SKM-1 treated with dmso at 0.1 percent for 144 hours (cell line): ENCODE measurements around the gene SLC8A3.
"Not testable (repeated sequence)": the region's sequence is repeated elsewhere in the genome, so short reads cannot be mapped to it uniquely, and the experiment has no call there.

Experiments
- DNase-seq: peaks from one replicate; lab custom pipeline; 2025; ENCODE audit not compliant: unreplicated experiment; lab: John Stamatoyannopoulos, UW

SLC8A3 gene

GRCh38 chr14:70188659-70189455, at the start of gene SLC8A3:
TSS of gene SLC8A3 (minus strand) at chr14:70188951. CDS start at chr14:70168422, 20,529 bp downstream.
- DNase-seq, result no peak

- DNase-seq, result no peak
Measured at GRCh38 chr14:70237710-70238109, 49.0 kb upstream of the SLC8A3 start.

- no peak for DNase-seq
Measured at GRCh38 chr14:70234066-70234950, 45.6 kb upstream of the SLC8A3 start.

DNA sequence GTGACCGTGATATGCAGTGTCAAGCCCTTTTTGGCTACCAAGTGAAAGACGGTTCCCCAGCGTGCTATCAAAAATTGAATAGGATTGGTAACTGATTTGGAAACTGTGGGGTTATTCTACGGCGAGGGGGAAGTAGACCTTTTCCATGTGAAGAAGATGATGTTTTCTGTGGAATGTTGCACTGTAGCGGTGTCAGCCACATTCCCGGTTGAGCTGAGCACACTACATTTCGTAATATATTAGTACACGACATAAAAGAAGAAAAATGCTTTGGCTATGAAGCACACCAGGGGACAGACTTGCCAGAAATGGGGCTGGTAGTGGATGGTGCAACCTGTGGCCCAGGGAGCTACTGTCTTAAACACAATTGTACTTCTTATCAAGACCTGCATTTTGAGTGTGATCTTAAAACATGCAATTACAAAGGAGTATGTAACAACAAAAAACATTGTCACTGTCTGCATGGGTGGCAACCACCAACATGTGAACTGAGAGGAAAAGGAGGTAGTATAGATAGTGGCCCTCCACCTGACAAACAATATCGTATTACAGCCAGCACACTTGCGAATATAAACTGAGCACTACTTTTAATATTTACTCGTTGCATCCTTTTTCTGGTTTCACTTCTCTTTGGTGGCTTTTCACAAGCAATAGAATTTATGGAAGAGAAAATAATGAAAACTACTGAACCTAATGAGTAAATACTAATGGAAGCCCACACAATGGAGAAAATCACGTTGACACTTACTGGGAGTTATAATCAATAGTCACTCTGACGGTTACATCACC, 43.2 kb upstream of the SLC8A3 start:
- not testable (repeated sequence) for DNase-seq

DNA sequence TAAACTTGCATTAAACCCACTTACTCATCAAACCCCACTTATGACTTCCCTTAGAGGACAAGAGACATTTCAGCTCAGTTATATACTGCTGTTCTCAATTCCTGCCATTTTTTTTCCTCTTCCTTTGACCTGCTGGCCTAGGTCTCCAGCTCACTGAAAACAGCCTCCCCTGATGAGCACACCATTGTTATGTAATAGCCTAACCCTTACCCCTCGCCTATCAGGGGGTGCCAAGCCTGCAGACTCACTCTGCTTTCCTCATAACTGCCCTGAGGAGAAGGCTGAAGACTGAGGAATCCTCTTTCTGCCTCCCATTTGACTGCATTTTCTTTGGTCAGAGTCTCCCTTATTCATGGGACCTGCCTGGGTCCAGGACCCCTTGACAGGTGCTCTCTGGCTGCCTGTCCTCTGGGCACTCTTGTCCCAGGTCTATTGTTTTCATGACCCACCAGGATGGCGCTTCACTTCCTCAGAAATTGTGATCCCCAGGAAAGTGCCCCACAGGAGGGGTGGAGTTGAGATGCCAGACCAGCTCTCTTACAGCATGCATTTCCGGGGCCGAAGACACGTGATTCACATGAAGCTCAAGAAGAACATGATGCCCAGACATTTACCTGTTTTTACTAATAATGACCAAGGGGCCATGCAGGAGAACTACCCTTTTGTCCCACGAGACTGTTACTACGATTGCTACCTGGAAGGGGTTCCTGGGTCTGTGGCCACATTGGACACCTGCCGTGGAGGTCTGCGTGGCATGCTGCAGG, 41.3 kb upstream of the SLC8A3 start:
- not testable (repeated sequence) for DNase-seq

DNA sequence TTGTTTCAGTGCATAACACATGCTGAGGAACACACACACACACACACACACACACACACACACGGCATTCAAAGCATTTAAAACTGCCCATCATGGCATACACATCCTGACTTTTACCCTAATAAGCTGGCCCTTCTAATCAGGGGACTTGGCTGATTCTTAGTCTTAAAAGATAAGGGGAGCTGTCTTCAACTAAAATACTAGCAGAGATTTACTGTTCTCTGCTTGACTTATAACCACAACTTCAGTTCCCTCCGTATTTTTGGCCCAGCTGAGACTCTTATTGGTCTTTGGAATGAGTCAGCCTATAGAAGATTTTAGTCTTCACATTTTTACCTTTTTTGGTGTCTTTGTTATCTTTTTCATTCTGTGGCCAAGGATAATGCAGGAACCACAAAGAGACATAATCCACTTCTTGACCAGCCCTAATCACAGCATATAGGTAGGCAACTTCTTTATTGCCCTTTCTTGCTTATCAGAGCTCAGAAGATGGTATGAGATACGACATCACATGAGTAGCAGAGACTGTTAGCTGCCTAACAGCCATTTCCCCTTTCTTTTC, 25.1 kb upstream of the SLC8A3 start:
- DNase-seq, result no peak

DNA sequence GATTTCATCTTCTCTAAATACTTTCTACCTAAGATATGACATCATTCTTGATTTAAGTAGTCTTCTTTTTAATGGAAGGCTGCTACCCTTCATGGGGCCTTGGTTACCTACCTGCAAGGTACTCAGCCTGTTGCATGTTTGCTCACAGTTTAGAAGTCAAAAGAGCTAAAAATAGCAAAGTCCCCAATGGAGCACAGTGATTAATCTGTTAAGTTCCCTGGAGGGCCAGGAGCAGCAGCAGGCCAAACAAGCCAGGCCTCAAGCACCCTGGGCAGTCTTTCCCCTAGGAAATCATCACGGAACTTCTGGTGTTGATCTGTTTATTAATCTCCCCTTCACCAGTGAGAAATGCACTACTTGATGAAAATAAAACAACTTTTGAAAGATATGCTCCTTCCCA, 24.0 kb upstream of the SLC8A3 start:
- no peak for DNase-seq

DNA sequence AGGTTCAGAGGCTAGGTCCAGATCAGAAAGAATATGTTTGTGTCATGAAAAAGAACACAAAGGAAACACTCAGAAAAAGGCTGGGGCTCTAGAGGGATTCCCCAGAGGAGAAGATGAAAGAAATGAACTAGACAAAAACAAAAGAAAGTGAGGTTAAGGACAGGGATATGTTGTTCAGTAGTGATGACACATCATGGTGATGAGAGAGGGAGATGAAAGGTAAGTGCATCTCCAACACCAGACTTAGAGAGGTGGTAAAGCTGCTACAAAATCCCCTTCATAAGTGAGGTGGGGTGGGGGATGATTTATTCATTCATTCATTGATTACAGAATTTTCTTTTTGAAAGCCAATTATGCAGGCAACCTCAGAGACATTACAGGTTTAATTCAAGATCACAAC, 19.6 kb upstream of the SLC8A3 start:
- DNase-seq, result no peak

DNA sequence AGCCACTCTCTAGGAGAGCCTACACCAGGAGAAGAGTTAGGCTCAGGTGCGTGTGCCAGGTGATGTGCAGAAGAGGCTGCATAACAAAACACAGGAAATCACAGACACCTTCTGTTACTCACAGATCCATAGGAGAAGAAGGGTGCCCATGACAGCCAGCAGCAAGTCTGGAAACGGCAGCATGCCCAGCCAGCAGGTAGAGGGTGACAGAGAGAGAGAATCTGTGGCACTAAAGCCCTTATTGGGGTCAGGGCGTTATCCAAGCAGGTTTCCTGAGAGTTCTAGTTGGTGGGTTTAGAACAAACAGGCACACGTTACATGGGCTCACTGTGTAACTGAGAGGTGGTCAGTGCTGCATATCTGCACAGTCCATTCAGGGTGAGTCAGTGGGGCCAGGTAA, 14.9 kb upstream of the SLC8A3 start:
- DNase-seq, result no peak

DNA sequence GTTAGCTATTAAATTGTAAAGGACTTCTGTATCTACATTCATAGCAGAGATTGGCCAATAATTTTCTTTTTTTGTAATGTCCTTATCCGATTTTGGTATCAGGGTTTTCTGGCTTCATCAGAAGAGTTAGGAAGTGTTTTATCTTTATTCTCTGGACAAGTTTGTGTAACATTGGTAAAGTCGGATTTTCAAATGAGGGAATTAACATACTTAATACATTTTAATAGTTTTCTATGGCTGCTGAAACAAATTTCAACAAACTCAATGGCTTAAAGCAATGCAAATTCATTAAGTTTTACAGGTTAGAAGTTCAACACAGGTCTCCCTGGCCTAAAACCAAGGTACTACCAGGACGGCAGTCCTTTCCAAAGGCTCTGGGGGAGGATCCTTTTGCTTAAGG, 13.2 kb upstream of the SLC8A3 start:
- DNase-seq, result no peak

DNA sequence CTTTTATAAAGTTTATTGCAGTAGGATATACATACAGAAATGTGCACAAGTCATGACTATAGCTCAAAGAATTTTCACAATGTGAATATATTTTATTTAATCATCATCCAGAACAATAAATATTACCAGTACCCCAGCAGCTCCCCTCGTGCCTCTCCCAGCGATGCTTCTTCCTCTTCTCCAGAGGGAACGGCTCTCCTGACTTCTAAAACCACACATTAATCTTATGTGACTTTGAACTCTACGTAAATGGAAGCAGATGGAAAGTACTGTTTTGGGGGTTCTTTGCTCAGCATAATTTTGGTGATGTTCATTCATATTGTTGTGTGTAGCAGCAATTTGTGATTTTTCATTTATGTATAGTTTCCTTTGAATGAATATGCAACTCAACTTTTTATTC, 4.6 kb upstream of the SLC8A3 start:
- DNase-seq, result no peak

- no peak for DNase-seq
Measured at GRCh38 chr14:70192915-70193314, 4.2 kb upstream of the SLC8A3 start.

DNA sequence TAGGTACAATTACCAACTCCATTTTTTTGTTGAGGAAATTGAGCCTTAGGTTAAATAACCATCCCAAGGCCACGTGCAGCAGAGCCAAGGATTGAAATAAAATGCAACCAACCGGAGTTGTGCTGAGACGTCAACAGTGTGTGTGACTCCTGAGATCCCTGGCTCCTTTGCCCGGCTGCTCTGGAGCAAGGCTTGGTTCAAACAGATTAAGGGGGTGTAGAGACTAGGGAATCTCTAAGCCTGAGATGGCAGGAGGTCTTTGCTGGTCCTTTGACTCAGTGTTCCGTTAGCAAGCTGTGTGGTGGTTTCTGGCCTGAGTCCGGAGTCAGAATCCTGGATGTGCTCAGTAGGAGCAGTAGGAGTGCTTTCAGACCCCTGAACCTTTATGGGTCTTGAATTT, 1.4 kb upstream of the SLC8A3 start:
- DNase-seq, result no peak

GRCh38 chr14:70189456-70190077, 816 bp upstream of the SLC8A3 start:
- no peak for DNase-seq

- DNase-seq, result no peak
Measured at GRCh38 chr14:70188322-70188658, 461 bp downstream of the SLC8A3 start.

DNA sequence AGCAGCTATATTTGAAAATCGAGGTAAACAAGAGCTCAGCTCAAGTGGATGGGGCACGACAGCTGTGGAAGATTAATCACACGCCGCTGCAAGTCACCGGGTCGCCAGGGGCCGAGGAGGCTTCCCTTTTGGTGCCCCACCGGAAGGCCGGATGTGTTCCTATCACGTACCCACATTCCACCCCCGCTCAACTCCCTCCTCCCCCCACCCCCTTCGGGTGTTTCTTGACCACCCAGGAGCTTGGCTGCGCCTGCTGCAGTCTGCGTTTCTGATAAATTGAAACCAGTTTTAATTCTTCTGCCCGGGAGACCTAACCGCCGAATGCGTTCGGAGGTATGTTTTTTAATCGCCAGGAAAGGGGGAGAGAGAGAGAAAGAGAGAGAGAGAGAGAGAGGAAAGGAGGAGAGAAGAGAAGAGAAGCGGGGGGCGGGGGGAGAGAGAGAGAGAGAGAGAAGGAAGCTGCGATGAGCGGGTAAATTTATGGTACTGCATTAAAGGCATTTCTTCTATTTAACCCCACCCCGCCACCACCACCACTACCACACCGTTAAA, 1.8 kb downstream of the SLC8A3 start:
- no peak for DNase-seq

DNA sequence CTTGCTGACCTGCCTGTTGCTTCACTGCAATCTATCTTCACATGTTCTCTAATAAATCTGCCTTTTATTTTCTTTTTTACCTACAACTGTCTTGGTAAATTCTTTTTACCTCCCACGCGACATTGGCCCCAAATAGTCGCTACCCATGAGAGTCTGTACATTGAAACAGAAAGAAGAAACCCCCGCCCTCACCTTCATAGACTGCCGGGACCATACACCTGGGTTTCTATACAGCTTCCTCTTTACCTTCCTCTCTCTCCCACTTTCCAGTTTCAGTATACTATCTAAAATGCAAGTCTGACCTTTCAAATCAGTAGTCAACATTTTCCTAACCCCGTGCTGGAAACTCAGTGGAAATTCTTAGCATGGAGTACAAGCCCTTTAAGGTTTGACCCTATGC, 4.8 kb downstream of the SLC8A3 start:
- DNase-seq, result no peak

DNA sequence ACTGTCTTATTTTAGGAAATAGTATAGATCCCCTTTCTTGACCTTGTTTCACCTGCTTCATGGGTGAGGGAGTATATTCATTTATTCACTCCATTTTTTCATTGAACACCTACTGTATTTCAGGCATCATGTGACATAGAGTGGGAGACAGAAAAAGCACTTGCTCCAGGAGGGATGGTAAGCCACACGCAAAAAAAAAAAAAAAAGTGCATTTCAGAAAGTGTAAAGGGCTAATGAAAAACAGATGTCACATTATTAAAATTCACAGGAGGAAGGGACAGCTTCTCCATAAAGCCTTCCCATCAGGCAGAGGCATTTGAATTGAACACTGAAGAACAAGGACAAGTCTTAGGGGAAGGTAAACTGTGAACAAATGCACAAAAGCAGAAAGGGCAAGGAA, 7.5 kb downstream of the SLC8A3 start:
- no peak for DNase-seq

DNA sequence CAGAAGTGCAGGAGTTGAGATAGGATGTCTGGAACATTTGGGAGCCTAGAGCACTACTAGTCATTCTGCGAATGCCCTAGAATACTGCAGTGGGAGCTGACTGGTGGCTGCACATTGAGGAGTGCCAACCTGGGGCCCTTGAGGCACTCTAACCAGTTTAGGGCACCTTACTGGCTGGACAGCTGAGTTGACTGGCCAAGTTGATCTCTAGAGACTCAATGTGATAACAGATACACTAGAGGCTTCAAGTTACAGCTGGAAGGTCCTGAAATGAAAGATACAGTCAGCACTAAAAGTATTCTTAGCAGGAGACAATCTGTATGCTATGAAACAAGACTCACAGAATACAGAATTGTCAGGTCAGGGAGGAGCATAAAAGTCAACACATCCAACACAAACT, 8.0 kb downstream of the SLC8A3 start:
- no peak for DNase-seq
